GM10266 (cell line): Measurements from ENCODE around the gene PALMD.

Experiments used
- DNase-seq: peaks from one replicate; pipeline ENCODE4 v3.0.0; 2012; ENCODE audit errors: extremely low spot score
- CTCF ChIP-seq: IDR thresholded peaks from 2 replicates; pipeline ENCODE4 v1.5.1; 2012; ENCODE audit warnings: mild to moderate bottlenecking, low read depth; ENCODE audit not compliant: control insufficient read depth, insufficient read depth; ENCODE audit errors: missing control alignments

The PALMD gene

GRCh38 chr1:99659755-99660210 is 13.9 kb downstream of the PALMD start:
- no peak for TF ChIP-seq CTCF
- no peak for DNase-seq

- TF ChIP-seq CTCF = no peak
- DNase-seq = no peak
Observed at GRCh38 chr1:99660496-99660895, 14.6 kb downstream of the PALMD start.

GRCh38 chr1:99661780-99662179 is 15.9 kb downstream of the PALMD start:
- DNase-seq = no peak
- TF ChIP-seq CTCF = no peak

GRCh38 chr1:99662539-99663080 is 16.7 kb downstream of the PALMD start:
- TF ChIP-seq CTCF = no peak
- DNase-seq = no peak

- TF ChIP-seq CTCF = no peak
- no peak for DNase-seq
Observed at GRCh38 chr1:99663501-99663900, 17.6 kb downstream of the PALMD start.

- TF ChIP-seq CTCF = no peak
- DNase-seq = no peak
Observed at GRCh38 chr1:99665212-99665611, 19.3 kb downstream of the PALMD start.

- no peak for DNase-seq
- TF ChIP-seq CTCF = no peak
Observed at GRCh38 chr1:99669376-99669775, 23.5 kb downstream of the PALMD start.
